ENCODE measurements around the gene DTL. TPM values are rescaled to one million over a fixed set of nuclear protein-coding genes. Genes with fewer than 3 reads are reported as not detected.

Gene DTL
- total RNA-seq, 1 experiment from 2014 or later: 73.0 TPM

DNA sequence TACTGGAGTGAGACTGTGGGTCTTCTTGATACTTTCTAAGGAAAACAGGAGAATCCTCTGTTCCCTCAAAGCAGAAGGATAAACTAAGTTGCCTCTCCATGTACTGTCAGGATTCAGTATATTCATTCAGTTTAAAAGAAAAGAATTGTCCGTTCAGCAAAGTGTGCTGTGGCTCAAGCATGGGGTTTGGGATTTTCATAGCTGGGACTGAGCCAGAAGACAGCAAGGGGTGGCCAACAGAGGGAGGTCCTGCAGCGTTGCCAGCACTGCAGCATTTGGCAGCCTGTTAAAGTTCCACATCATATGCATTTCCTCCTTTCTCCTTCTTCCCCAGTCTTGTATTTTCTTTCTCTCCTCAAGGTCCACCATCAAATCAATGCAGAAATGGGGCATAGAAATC lies 75.1 kb downstream of the DTL start:
- H3K27ac Mint-ChIP-seq: no peak overlapping the region
- no CpG with 5 or more reads among the region's 2 CpGs for WGBS (ENCODE audit: extremely low coverage, insufficient read length, low lambda C conversion rate)

More for the DNA sequence above, 75.1 kb downstream of the DTL start:
- H4K20me1 ChIP-seq (ENCODE audit: control insufficient read depth, insufficient read depth, insufficient read length): no peaks in the 10 kb centered on the region
- no peak overlapping the region for H3K14ac ChIP-seq (ENCODE audit: insufficient read depth, low read length)
- no peaks in the 10 kb centered on the region for H3K79me1 ChIP-seq (ENCODE audit: insufficient read depth, low read depth, low read length, poor library complexity, severe bottlenecking)
- H2BK5ac ChIP-seq (ENCODE audit: insufficient read length, low read length): no peak overlapping the region
- no peak overlapping the region for H3K27ac ChIP-seq (ENCODE audit: insufficient read length, low read depth, low read length)
- H2BK20ac ChIP-seq (ENCODE audit: low read depth, low read length, poor library complexity, severe bottlenecking): no peak overlapping the region
- no peaks in the 10 kb centered on the region for H3K9me3 Mint-ChIP-seq
- no peak overlapping the region for H3K4ac ChIP-seq (ENCODE audit: low read depth, low read length)
- H4K8ac ChIP-seq (replicated peaks; ENCODE audit: insufficient read length, low read depth, low read length): no peak overlapping the region
- H3K4me1 Mint-ChIP-seq: peaks cover 17 to 23% of the 10 kb centered on the region in 2 experiments
- H3K27me3 Mint-ChIP-seq (ENCODE audit: low read depth): no peaks in the 10 kb centered on the region
- no peaks in the 10 kb centered on the region for H3K27me3 ChIP-seq (ENCODE audit: insufficient read depth, low read length)
- no peak overlapping the region for H3K9ac ChIP-seq (ENCODE audit: extremely low read depth, insufficient read length, low read length)
- H2AK5ac ChIP-seq (ENCODE audit: insufficient read length, low read length): no peak overlapping the region
- no peak overlapping the region for H3T11ph ChIP-seq (ENCODE audit: low read length)
- TF ChIP-seq, protein P1, sequence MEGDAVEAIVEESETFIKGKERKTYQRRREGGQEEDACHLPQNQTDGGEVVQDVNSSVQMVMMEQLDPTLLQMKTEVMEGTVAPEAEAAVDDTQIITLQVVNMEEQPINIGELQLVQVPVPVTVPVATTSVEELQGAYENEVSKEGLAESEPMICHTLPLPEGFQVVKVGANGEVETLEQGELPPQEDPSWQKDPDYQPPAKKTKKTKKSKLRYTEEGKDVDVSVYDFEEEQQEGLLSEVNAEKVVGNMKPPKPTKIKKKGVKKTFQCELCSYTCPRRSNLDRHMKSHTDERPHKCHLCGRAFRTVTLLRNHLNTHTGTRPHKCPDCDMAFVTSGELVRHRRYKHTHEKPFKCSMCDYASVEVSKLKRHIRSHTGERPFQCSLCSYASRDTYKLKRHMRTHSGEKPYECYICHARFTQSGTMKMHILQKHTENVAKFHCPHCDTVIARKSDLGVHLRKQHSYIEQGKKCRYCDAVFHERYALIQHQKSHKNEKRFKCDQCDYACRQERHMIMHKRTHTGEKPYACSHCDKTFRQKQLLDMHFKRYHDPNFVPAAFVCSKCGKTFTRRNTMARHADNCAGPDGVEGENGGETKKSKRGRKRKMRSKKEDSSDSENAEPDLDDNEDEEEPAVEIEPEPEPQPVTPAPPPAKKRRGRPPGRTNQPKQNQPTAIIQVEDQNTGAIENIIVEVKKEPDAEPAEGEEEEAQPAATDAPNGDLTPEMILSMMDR (conservative IDR thresholded peaks at IDR 0.05): no peak
- H3K79me2 ChIP-seq (ENCODE audit: insufficient read depth, low read length): no peaks in the 10 kb centered on the region
- H2BK12ac ChIP-seq (ENCODE audit: insufficient read length, low read depth, low read length): no peak overlapping the region
- H4K5ac ChIP-seq (ENCODE audit: insufficient read length, low read depth, low read length): no peak overlapping the region
- H2BK15ac ChIP-seq (ENCODE audit: low read depth, low read length): no peak overlapping the region
- no peak overlapping the region for H2AFZ ChIP-seq (ENCODE audit: low read length)
- H3K36me3 Mint-ChIP-seq (ENCODE audit: insufficient read depth in 1 of 3, low read depth in 3 of 3): no peaks in the 10 kb centered on the region; a peak in 1 of 7 replicates
- H4K91ac ChIP-seq (ENCODE audit: insufficient read length, low read depth, low read length): no peak overlapping the region
- H3K23me2 ChIP-seq (ENCODE audit: insufficient read length, low read depth, low read length, poor library complexity, severe bottlenecking): no peaks in the 10 kb centered on the region
- H3K4me2 ChIP-seq (ENCODE audit: insufficient read depth, insufficient read length, low read length): no peak overlapping the region
- H3K4me1 ChIP-seq (ENCODE audit: insufficient read depth, low read length): 0 out of 2 replicates have a peak, but pooled peaks cover 3% of the 10 kb centered on the region
- no peaks in the 10 kb centered on the region for H3K9me3 ChIP-seq (ENCODE audit: control insufficient read depth, low read depth, low read length)
- H3K23ac ChIP-seq (ENCODE audit: insufficient read length, low read depth, low read length): no peak overlapping the region
- H3K56ac ChIP-seq (ENCODE audit: insufficient read length, low read depth, low read length): no peak overlapping the region
- no peak overlapping the region for H3K4me3 Mint-ChIP-seq
- no peak overlapping the region for H3K18ac ChIP-seq (ENCODE audit: insufficient read length, low read depth, low read length)
- DNase-seq: no peak
- H2BK120ac ChIP-seq (ENCODE audit: low read depth, low read length, poor library complexity, severe bottlenecking): no peak overlapping the region

Data from H9 (cell line).